HG02798 (cell line): Measurements from ENCODE around the gene ZGPAT.
"Not testable (repeated sequence)": the region's sequence is repeated elsewhere in the genome, so short reads cannot be mapped to it uniquely, and the experiment has no call there.

ENCODE experiments used
- ATAC-seq: cut with Tn5 transposase; IDR thresholded peaks from one replicate; pipeline ENCODE4 v1.9.1; 2021; ENCODE audit warnings: mild to moderate bottlenecking; ENCODE audit not compliant: unreplicated experiment, poor library complexity

The ZGPAT gene

GRCh38 chr20:63755933-63756647 lies 48.3 kb downstream of the ZGPAT start:
- ATAC-seq: no peak

GRCh38 chr20:63756648-63756991 lies 48.8 kb downstream of the ZGPAT start:
- ATAC-seq: no peak

GRCh38 chr20:63758152-63758551 lies 50.3 kb downstream of the ZGPAT start:
- ATAC-seq: no peak

GRCh38 chr20:63759377-63759901 lies 51.6 kb downstream of the ZGPAT start:
- no peak for ATAC-seq

- no peak for ATAC-seq
Measured at GRCh38 chr20:63765082-63765873, 57.4 kb downstream of the ZGPAT start.

- no peak for ATAC-seq
Measured at GRCh38 chr20:63765902-63766301, 58.1 kb downstream of the ZGPAT start.

- no peak for ATAC-seq
Measured at GRCh38 chr20:63766695-63767426, 59.0 kb downstream of the ZGPAT start.

GRCh38 chr20:63767456-63767855 lies 59.6 kb downstream of the ZGPAT start:
- ATAC-seq: no peak

- no peak for ATAC-seq
Measured at GRCh38 chr20:63767886-63768285, 60.0 kb downstream of the ZGPAT start.

GRCh38 chr20:63768591-63769515 lies 61.0 kb downstream of the ZGPAT start:
- ATAC-seq: no peak

GRCh38 chr20:63769891-63770474 lies 62.1 kb downstream of the ZGPAT start:
- no peak for ATAC-seq

GRCh38 chr20:63771046-63771707 lies 63.3 kb downstream of the ZGPAT start:
- ATAC-seq: no peak

GRCh38 chr20:63772781-63773518 lies 65.1 kb downstream of the ZGPAT start:
- no peak for ATAC-seq

- no peak for ATAC-seq
Measured at GRCh38 chr20:63773571-63774241, 65.9 kb downstream of the ZGPAT start.

- ATAC-seq: no peak
Measured at GRCh38 chr20:63774306-63774705, 66.5 kb downstream of the ZGPAT start.

GRCh38 chr20:63775096-63775978 lies 67.5 kb downstream of the ZGPAT start:
- no peak for ATAC-seq

GRCh38 chr20:63776875-63777274 lies 69.0 kb downstream of the ZGPAT start:
- not testable (repeated sequence) for ATAC-seq
